Fibroblast of pulmonary artery (primary cell): ENCODE data around the gene CBX8.
A peak's percentile ranks its signal among the peaks of the same experiment; 100 is the strongest.
"Not testable (repeated sequence)": the region's sequence is repeated elsewhere in the genome, so short reads cannot be mapped to it uniquely, and the experiment has no call there.

Experiments
- DNase-seq: peaks from one replicate; pipeline ENCODE4 v3.0.0-alpha.2; 2010; ENCODE audit warnings: low read depth
- H3K4me3 ChIP-seq: replicated peaks from 2 replicates; pipeline ENCODE4 v1.5.1; 2011; ENCODE audit warnings: low read depth, mild to moderate bottlenecking, control low read depth, low read length, moderate library complexity
- CTCF ChIP-seq: IDR thresholded peaks from 2 replicates; pipeline ENCODE4 v1.5.1; 2011; ENCODE audit warnings: mild to moderate bottlenecking, control low read depth, low read length, inconsistent platforms; ENCODE audit errors: missing control alignments

The CBX8 gene

DNA sequence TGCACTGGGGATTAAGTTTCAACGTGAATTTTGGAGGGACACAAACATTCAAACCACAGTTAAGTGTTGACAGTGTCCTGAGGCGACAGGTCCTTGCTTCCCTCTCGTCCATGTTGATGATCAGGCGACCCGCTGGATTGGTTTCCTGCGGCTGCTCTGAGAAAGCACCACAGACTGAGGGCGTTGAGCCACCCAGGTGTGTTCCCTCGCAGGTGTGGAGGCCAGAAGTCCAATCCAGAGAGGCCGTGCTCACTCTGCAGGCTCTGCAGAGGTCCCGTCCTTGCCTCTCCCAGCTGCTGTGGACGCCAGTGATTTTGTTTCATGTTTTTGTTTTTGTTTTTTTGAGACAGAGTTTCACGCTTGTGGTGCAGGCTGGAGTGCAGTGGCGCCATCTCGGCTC, 41.3 kb downstream of the CBX8 start:
- no peak overlapping the region for H3K4me3 ChIP-seq
- no peak for DNase-seq
- no peak for TF ChIP-seq CTCF

- DNase-seq, H3K4me3 ChIP-seq: not testable (repeated sequence)
Observed at GRCh38 chr17:79754903-79755302, 42.0 kb downstream of the CBX8 start.

GRCh38 chr17:79754370-79754769, 42.5 kb downstream of the CBX8 start:
- no peak for DNase-seq
- no peak for TF ChIP-seq CTCF
- H3K4me3 ChIP-seq, result no peak overlapping the region

DNA sequence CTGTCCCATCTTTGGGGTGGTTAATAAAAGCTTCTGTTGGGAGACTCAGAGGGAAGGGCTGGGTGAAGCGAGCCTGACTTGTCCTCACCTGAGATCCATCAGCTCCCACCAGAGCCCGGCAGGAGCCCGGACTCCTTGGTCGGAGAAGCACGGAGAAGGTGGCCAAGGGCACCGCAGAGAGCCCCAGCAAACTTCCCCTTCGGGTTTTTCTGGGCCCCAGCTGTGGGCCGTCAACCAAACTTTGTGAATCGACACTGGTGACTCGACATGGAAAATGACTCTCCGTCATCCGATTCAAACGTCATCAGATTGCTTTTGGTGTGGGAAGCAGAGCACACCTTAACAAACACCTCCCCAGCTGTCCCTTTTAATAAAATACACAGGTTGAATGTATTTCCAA, 44.7 kb downstream of the CBX8 start:
- no peak overlapping the region for H3K4me3 ChIP-seq
- no peak for TF ChIP-seq CTCF
- DNase-seq, result no peak

GRCh38 chr17:79750650-79751545, 46.0 kb downstream of the CBX8 start:
- TF ChIP-seq CTCF, result no peak
- DNase-seq, result no peak
- H3K4me3 ChIP-seq, result no peak overlapping the region

- DNase-seq, result no peak
- no peak for TF ChIP-seq CTCF
- no peak overlapping the region for H3K4me3 ChIP-seq
Observed at GRCh38 chr17:79749958-79750357, 46.9 kb downstream of the CBX8 start.

GRCh38 chr17:79749156-79749815, 47.6 kb downstream of the CBX8 start:
- no peak overlapping the region for H3K4me3 ChIP-seq
- DNase-seq, result peak; percentile 73
- TF ChIP-seq CTCF, result no peak
